ENCODE data around the gene GRIA3.

GRIA3 gene

DNA sequence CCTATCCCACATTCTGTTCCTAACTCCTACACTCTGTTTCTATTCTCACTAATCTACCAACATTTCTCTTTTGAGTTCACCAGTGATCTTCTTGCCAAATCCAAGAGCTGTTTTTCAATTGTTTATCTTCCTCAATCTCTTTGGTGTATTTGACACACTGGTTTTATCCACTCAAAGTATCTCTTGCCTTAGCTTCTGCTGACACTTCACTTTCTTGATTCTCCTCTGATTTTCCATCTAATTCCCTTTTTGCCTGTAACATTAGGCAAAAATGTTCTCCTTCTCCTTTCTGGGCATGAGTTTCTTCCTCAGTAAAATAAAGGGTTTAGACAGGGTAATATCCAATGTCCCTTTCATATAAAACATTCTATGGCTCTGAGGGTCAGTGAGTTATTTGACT is 26.2 kb downstream of the GRIA3 start:
- POLR2A ChIA-PET = no interaction called here
- TF ChIP-seq ZNF626 (tag by site-specific recombination; IDR thresholded peaks at IDR 0.05) (no peak), ZNF18 (tag by site-specific recombination; IDR thresholded peaks at IDR 0.05) (no peak)
- no peak overlapping the region for H3K27ac ChIP-seq (ENCODE audit: extremely low read depth, low read depth, low read length)
- H3K4me1 ChIP-seq (ENCODE audit: control insufficient read depth, insufficient read depth, low read length) = no peaks in the 10 kb centered on the region
- no peak overlapping the region for H3K4me3 ChIP-seq (ENCODE audit: low read depth, low read length)
- H3K9me3 ChIP-seq (ENCODE audit: control insufficient read depth, insufficient read depth, low read depth, low read length) = no peaks in the 10 kb centered on the region
- no peaks in the 10 kb centered on the region for H3K36me3 ChIP-seq (ENCODE audit: control insufficient read depth in 2 of 2, insufficient read depth in 1 of 2, low read length in 2 of 2)
- CTCF ChIA-PET = no interaction called here

- Histone ChIP-seq H3K9me3 (ENCODE audit: control insufficient read depth, insufficient read depth, low read depth, low read length) (no peaks in the 10 kb centered on the region), H3K4me1 (ENCODE audit: control insufficient read depth, insufficient read depth, low read length) (no peaks in the 10 kb centered on the region), H3K27ac (ENCODE audit: extremely low read depth, low read depth, low read length) (no peak overlapping the region), H3K36me3 (ENCODE audit: control insufficient read depth in 2 of 2, insufficient read depth in 1 of 2, low read length in 2 of 2) (no peaks in the 10 kb centered on the region), H3K4me3 (ENCODE audit: low read depth, low read length) (no peak overlapping the region)
- TF ChIP-seq, protein P1, sequence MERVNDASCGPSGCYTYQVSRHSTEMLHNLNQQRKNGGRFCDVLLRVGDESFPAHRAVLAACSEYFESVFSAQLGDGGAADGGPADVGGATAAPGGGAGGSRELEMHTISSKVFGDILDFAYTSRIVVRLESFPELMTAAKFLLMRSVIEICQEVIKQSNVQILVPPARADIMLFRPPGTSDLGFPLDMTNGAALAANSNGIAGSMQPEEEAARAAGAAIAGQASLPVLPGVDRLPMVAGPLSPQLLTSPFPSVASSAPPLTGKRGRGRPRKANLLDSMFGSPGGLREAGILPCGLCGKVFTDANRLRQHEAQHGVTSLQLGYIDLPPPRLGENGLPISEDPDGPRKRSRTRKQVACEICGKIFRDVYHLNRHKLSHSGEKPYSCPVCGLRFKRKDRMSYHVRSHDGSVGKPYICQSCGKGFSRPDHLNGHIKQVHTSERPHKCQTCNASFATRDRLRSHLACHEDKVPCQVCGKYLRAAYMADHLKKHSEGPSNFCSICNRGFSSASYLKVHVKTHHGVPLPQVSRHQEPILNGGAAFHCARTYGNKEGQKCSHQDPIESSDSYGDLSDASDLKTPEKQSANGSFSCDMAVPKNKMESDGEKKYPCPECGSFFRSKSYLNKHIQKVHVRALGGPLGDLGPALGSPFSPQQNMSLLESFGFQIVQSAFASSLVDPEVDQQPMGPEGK (tag by site-specific recombination; IDR thresholded peaks at IDR 0.05) = no peak
- no peak for TF ChIP-seq ZNF510 (tag by site-specific recombination; IDR thresholded peaks at IDR 0.05; ENCODE audit: insufficient replicate concordance)
- TF ChIP-seq ZNF513 (tag by site-specific recombination; IDR thresholded peaks at IDR 0.05) = no peak
- no peak for TF ChIP-seq ZBTB1 (tag by site-specific recombination; IDR thresholded peaks at IDR 0.05)
- TF ChIP-seq ZNF654 (tag by site-specific recombination; IDR thresholded peaks at IDR 0.05; ENCODE audit: low read depth) = no peak
- TF ChIP-seq, protein P2, sequence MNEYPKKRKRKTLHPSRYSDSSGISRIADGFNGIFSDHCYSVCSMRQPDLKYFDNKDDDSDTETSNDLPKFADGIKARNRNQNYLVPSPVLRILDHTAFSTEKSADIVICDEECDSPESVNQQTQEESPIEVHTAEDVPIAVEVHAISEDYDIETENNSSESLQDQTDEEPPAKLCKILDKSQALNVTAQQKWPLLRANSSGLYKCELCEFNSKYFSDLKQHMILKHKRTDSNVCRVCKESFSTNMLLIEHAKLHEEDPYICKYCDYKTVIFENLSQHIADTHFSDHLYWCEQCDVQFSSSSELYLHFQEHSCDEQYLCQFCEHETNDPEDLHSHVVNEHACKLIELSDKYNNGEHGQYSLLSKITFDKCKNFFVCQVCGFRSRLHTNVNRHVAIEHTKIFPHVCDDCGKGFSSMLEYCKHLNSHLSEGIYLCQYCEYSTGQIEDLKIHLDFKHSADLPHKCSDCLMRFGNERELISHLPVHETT (tag by site-specific recombination; IDR thresholded peaks at IDR 0.05) = no peak
- TF ChIP-seq, protein P3, sequence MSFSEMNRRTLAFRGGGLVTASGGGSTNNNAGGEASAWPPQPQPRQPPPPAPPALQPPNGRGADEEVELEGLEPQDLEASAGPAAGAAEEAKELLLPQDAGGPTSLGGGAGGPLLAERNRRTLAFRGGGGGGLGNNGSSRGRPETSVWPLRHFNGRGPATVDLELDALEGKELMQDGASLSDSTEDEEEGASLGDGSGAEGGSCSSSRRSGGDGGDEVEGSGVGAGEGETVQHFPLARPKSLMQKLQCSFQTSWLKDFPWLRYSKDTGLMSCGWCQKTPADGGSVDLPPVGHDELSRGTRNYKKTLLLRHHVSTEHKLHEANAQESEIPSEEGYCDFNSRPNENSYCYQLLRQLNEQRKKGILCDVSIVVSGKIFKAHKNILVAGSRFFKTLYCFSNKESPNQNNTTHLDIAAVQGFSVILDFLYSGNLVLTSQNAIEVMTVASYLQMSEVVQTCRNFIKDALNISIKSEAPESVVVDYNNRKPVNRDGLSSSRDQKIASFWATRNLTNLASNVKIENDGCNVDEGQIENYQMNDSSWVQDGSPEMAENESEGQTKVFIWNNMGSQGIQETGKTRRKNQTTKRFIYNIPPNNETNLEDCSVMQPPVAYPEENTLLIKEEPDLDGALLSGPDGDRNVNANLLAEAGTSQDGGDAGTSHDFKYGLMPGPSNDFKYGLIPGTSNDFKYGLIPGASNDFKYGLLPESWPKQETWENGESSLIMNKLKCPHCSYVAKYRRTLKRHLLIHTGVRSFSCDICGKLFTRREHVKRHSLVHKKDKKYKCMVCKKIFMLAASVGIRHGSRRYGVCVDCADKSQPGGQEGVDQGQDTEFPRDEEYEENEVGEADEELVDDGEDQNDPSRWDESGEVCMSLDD (tag by site-specific recombination; IDR thresholded peaks at IDR 0.05) = no peak
- TF ChIP-seq ZBTB11 (tag by site-specific recombination; conservative IDR thresholded peaks at IDR 0.05; ENCODE audit: low read depth) = no peak
- no peak for TF ChIP-seq GLI4 (tag by site-specific recombination; IDR thresholded peaks at IDR 0.05)
- no peak for TF ChIP-seq ZNF302 (tag by site-specific recombination; IDR thresholded peaks at IDR 0.05; ENCODE audit: low read depth)
- no peak for TF ChIP-seq ZNF76 (tag by site-specific recombination; IDR thresholded peaks at IDR 0.05; ENCODE audit: borderline replicate concordance, low read depth)
- no peak for TF ChIP-seq ZNF121 (tag by site-specific recombination; IDR thresholded peaks at IDR 0.05)
- POLR2A ChIA-PET = no interaction called here
- CTCF ChIA-PET = interaction anchor here (1.1 kb wide), 1 partner anchor 21 kb away, joined by 3 read pairs; no protein-coding TSS in a partner anchor
Observed at GRCh38 chrX:123215397-123216089, 31.5 kb downstream of the GRIA3 start.
